Upper lobe of right lung (tissue), 1 donor: Measurements from ENCODE around the gene COPS3. TPM values are rescaled to one million over a fixed set of nuclear protein-coding genes. Genes with fewer than 3 reads are reported as not detected.

Experiments used
- ATAC-seq: fragments of 200-7000 bp; cut with Tn5 transposase; one replicate; pipeline ENCODE4 v1.9.1; 2020; ENCODE audit warnings: mild to moderate bottlenecking, moderate library complexity
- DNase-seq: peaks from one replicate; pipeline ENCODE4 v3.0.0-alpha.2; 2020
- H3K27ac ChIP-seq: fragments of 200-600 bp; one replicate; pipeline ENCODE4 v1.8.0; 2022
- H3K27me3 ChIP-seq: fragments of 200-600 bp; one replicate; pipeline ENCODE4 v1.8.0; 2022; ENCODE audit warnings: mild to moderate bottlenecking
- H3K36me3 ChIP-seq: fragments of 200-600 bp; one replicate; pipeline ENCODE4 v1.8.0; 2022
- H3K4me1 ChIP-seq: fragments of 200-600 bp; one replicate; pipeline ENCODE4 v1.8.0; 2022
- H3K4me3 ChIP-seq: fragments of 200-600 bp; one replicate; pipeline ENCODE4 v1.8.0; 2022; ENCODE audit warnings: mild to moderate bottlenecking
- H3K9me3 ChIP-seq: fragments of 200-600 bp; one replicate; pipeline ENCODE4 v1.8.0; 2022
- intact Hi-C: fragments of 100-400 bp; cut with DNase I; formaldehyde crosslinking; loops from one replicate; pipeline ENCODE4 v1.11.0; 2022
- total RNA-seq: library from RNA; stranded (reverse); fragmentation: NEBNext Ultra II Directional; extraction: Animal tissue kit (Norgen Biotek cat#: 25700); gene quantifications from one replicate; pipeline ENCODE4 v1.2.1, GENCODE V29; 2021
- TF ChIP-seq, protein P1 (sequence below): fragments of 200-600 bp; IDR thresholded peaks from one replicate; pipeline ENCODE4 v1.8.0; 2022; ENCODE audit warnings: antibody characterized with exemption
- donor health status: DM: no; HTN: yes; CAD: no; lungs with severe emphysema.

Gene COPS3
- total RNA-seq, 1 donor from 2014 or later: 47.1 TPM

DNA sequence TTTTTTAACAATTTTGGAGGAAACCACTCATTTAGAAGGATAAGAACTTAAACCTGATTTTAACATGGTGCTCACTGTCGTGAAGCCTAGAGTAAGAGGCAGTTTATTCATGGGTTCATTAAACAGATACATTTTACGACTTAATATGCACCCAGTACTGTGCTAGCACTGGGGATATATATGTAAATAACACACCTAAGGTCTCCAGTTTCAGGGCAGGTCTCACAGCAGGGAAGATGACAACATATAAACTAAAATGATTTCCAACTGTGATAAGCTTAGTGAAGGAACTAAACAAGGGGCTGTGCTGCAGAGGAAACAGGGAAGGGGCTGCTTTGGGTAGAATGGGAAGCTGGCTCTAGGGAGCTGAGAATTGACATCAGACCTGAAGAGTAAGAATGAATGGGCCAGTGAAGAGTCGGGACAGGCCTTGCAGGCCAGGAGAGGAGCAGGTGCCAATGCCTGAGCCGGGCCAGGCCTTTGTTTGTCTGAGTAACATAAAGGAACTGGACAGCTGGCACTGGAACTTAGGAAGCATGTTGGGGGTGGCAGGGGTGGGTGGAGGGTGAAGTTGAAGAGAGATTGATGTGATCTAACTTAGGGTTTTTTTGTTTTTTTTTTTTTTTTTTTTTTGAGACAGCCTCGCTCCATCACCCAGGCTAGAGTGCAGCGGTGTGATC is 34.2 kb upstream of the COPS3 start:
- Histone ChIP-seq H3K27me3 (no peaks in the 10 kb centered on the region), H3K36me3 (no peaks in the 10 kb centered on the region), H3K27ac (no peak overlapping the region), H3K9me3 (no peaks in the 10 kb centered on the region), H3K4me3 (no peak overlapping the region), H3K4me1 (no peaks in the 10 kb centered on the region)
- ATAC-seq (no peak), DNase-seq (peak; percentile 19)
- TF ChIP-seq, protein P1, sequence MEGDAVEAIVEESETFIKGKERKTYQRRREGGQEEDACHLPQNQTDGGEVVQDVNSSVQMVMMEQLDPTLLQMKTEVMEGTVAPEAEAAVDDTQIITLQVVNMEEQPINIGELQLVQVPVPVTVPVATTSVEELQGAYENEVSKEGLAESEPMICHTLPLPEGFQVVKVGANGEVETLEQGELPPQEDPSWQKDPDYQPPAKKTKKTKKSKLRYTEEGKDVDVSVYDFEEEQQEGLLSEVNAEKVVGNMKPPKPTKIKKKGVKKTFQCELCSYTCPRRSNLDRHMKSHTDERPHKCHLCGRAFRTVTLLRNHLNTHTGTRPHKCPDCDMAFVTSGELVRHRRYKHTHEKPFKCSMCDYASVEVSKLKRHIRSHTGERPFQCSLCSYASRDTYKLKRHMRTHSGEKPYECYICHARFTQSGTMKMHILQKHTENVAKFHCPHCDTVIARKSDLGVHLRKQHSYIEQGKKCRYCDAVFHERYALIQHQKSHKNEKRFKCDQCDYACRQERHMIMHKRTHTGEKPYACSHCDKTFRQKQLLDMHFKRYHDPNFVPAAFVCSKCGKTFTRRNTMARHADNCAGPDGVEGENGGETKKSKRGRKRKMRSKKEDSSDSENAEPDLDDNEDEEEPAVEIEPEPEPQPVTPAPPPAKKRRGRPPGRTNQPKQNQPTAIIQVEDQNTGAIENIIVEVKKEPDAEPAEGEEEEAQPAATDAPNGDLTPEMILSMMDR: no peak
- intact Hi-C loops: no loop called here

DNA sequence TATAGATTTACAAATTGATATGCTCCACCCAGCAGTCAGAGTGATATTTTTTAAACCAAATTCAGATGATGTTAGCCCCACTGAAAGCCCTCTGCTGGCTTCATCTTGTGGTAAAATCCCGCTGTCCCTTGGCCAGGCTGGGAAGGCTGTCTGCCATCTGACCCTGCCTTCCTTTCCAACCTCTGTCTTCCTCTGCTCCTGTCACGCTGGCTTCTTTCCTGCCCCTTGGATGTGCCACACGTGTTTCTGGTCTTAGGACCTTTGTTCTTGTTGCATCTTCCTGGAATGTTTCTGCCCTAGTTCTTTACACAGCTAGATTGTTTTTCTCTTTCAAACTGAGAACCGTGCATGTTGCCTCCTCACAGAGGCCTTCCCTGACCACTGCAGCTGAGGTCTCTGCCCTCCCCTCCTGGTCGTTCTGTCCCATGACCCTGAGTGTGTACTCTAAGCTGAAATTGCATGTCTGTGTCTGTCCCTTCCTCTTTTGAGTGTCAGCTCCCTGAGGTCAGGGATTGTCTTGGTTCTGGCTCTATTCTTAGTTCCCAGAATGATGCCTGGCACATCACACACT is 33.5 kb upstream of the COPS3 start:
- intact Hi-C loops: no loop called here

DNA sequence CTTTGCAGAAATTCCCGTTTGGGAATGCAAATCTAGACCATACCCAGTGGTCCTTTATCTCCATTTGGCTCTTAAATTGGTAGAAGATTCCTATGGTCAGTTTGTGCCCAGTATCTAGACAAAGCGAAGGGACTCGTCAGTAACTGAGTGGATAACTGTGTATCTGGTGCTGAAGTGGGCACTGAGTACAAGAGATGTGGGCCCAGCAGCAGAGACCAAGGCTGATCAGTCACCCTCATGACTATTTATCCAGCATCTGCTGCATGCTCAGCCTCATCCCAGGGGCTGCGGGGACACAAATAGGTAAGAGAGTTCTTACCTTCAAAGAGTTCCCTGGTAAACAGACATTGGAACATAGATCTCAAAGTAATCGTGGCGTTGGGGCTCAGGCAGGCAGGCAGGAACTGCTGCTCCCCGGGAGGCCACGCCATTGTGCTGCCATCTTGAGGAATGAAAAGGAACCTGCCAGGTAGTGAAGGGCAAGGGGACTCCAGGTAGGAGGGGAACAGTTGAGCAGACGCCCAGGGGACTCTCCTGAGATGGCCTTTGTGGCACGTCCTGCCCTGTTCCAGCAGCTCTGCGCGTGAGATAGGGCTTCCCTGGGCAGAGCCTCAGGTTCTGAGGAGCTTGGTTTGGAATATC is 32.4 kb upstream of the COPS3 start:
- no peak overlapping the region for H3K4me3 ChIP-seq
- no peaks in the 10 kb centered on the region for H3K9me3 ChIP-seq
- TF ChIP-seq, protein P1: peak; percentile 53
- intact Hi-C loops: no loop called here
- H3K27me3 ChIP-seq: no peaks in the 10 kb centered on the region
- DNase-seq (peak; percentile 77), ATAC-seq (peak; percentile 95)
- no peaks in the 10 kb centered on the region for H3K36me3 ChIP-seq
- H3K4me1 ChIP-seq: no peaks in the 10 kb centered on the region
- H3K27ac ChIP-seq: no peak overlapping the region

More for the DNA sequence above, 33.5 kb upstream of the COPS3 start:
- Histone ChIP-seq H3K4me1 (no peaks in the 10 kb centered on the region), H3K27me3 (no peaks in the 10 kb centered on the region), H3K27ac (no peak overlapping the region), H3K9me3 (no peaks in the 10 kb centered on the region), H3K36me3 (no peaks in the 10 kb centered on the region), H3K4me3 (no peak overlapping the region)
- no peak for ATAC-seq
- peak; percentile 18 for DNase-seq
- TF ChIP-seq, protein P1: no peak

DNA sequence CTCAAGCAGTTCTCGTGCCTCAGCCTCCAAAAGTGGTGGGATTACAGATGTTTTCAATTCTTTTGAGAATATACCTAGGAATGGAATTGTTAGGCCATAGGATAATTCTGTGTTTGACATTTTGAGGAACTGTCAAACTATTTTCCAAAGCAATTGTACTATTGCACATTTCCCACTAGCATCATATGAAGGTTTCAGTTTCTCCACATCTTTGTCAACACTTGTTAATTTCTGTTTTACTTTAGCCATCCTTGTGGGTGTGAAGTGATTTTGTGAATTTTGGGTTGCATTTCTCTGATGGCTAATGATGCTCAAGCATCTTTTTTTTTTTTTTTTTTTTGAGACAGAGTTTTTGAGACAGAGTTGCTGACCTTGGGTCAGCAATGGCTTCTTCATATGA is 28.3 kb upstream of the COPS3 start:
- Histone ChIP-seq H3K9me3 (no peaks in the 10 kb centered on the region), H3K4me3 (no peak overlapping the region), H3K27ac (no peak overlapping the region), H3K4me1 (peaks cover 9% of the 10 kb centered on the region), H3K27me3 (no peaks in the 10 kb centered on the region), H3K36me3 (no peaks in the 10 kb centered on the region)
- DNase-seq: no peak
- no peak for ATAC-seq
- intact Hi-C loops: no loop called here
- TF ChIP-seq, protein P1: no peak

DNA sequence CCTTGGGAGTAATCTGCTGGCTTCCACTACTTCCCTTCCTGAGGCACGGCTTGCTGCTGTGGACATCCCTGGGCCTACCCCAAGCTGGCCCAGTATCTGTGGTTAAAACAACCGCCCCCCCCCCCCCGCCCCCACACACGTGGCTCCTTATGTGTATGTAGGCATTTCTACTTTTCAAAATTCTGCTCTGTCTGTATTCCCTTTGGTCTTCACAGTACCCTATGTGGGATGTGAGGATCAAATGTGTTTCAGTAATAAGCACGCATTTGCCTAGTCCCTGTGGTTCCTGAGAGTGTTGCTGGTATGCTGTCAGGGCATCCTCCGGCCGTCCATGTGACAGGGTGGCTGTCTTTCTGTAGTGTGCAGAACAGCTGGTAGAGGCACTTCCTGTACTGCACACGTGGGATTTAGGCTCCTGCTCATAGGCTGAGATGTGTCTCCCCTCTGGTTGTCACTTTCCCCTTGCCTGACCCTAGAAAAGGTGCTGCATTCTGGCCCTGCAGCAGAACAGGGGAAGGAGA is 24.3 kb upstream of the COPS3 start:
- TF ChIP-seq, protein P1: no peak
- H3K36me3 ChIP-seq: no peaks in the 10 kb centered on the region
- H3K9me3 ChIP-seq: no peaks in the 10 kb centered on the region
- H3K4me3 ChIP-seq: no peak overlapping the region
- intact Hi-C loops: no loop called here
- peak; percentile 64 for ATAC-seq
- no peak overlapping the region for H3K27ac ChIP-seq
- DNase-seq: no peak
- peaks cover 22% of the 10 kb centered on the region for H3K4me1 ChIP-seq
- no peaks in the 10 kb centered on the region for H3K27me3 ChIP-seq
